ENCODE results near the gene TNNI2.

The TNNI2 gene

GRCh38 chr11:1821562-1821961, 17.2 kb upstream of the TNNI2 start:
- no peak for DNase-seq (ENCODE audit: low read depth in 2 of 2)

GRCh38 chr11:1822648-1823375, 16.0 kb upstream of the TNNI2 start:
- DNase-seq (ENCODE audit: low read depth in 2 of 2) = no peak

GRCh38 chr11:1823376-1824220, 15.2 kb upstream of the TNNI2 start:
- no peak for DNase-seq (ENCODE audit: low read depth in 2 of 2)

DNA sequence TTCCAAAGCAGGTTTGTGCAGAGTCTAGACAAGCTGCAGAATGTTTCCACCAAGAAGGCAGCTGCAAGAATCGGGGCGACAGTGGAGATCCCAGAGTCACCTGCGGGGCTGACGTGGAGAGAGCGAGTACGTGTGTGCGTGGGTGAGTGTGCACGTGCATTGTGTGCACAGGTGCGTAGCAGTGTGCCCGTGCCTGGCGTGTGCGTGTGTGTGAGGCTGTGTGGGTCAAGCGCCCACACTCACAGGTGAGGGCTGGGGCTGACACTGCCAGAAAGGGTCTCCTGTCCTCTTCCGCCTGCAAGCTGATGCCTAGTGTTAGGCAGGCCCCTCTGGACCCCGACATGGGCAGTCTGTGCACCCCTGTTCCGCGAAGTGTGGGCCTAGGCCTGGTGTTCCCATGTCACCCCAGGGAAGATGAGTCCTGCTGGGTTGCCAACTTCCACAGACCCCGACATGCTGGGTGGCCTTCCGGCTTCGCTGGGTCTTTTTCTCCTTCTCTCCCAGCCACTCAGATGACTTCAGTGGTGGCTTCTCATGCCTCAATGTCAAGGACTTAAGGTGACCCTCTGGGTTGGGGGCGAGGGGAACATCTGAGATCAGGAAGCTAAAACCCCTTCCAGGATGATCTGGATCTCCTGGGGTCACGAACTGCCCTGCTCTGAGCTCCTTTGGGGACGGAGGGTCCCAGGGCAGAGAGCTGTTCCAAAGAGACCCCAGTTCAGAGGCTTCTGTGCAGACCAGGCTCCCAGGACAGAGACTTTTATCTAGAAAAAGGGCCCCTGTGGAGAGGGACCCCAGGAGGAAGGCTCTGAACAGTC, 14.4 kb upstream of the TNNI2 start:
- no peak for DNase-seq (ENCODE audit: low read depth in 2 of 2)

DNA sequence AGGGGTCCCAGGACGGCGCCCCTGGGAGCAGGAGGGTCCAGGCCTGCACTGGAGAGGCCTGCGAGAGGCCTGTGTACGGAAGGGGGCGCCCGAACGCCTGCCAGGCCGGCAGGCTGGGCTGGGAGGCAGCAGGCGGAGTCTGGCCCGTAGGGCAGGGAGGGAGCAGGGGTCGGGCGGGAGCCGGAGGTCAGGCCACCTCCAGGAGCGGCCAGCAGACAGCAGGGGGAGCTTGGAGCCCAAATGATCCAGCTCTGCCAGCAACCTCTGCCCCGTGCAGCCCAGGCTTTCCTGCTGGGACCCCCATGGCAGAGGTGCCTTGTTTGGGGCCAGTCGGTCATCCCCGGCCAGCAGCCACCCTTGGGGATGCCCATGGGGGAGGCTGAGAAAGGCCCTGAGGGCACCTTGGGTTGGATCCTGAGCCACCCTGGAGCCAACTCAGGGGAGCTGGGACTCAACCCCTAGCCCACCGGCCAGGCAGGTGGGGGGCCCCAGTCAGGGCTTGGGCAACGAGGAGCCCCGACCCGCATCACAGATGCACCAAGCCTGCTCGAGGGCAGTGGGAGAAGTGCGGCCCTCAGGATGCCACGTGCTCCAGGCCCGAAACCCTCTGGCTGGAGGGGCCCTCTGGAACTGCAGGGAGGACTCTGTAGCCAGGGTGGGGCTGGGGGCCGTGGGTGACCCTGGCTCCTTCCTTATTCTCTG, 13.6 kb upstream of the TNNI2 start:
- no peak for DNase-seq (ENCODE audit: low read depth in 2 of 2)

GRCh38 chr11:1825785-1826451, 12.9 kb upstream of the TNNI2 start:
- no peak for DNase-seq (ENCODE audit: low read depth in 2 of 2)

DNA sequence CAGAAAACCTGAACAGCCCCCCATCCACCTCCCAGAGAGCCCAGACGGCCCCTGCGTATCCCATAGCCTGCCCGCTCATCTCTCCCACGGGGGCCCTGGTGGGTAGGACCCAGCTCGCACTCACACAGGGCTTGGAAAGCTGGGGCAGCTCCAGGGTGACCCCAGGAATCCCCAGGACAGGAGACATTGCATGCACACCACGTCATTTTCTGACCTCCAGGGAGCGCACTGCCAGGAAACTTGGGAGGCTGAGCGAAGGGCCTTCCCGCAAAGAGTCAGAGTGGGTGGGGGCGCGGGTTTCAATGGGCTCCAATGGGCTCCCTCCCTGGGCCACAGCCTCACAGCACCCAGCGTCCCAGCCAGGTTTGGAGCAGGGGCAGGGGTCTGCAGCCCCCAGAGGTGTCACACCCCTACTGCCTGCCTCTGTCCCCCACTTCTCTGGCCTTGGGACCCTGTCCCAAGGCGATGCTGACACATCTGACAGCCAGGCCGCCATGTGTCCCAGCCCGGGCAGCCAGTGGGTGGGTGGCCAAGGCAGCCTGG, 12.2 kb upstream of the TNNI2 start:
- DNase-seq (ENCODE audit: low read depth in 2 of 2) = no peak

DNA sequence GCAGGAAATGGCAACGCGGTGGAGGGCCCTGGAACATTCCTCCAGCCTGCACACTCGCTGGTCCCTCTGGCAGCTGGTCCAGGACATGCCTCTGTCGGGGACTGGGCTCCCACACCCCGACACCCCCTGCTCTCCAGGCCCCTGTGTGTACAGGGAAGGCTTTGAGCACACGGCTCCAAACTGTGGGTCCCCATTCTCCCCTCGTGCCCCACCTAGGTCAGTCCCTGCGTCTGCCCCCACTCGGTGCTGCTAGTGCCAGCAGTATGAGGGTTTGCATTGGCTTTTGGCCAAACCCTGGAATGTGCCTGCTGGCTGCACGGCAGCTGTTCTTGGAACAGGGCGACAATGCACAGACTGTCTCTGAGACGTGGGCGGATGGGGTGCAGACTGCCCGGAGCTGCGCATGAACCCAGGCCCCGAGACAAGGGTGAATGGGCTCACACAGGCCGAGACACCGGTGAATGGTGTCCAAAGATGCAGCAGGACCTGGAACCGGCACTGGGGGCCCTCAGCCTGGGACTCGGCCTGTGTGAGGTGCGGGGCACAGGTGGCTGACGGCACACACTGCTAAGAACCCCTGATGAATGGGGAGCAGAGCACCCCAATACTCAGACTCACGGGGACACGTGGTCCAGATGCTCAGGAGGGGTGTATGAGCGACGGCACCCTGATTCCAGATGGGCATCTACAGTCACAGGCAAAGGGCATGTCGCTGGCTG, 11.5 kb upstream of the TNNI2 start:
- DNase-seq (ENCODE audit: low read depth in 2 of 2) = no peak

GRCh38 chr11:1827931-1828330, 10.8 kb upstream of the TNNI2 start:
- no peak for DNase-seq (ENCODE audit: low read depth in 2 of 2)

GRCh38 chr11:1828542-1828941, 10.2 kb upstream of the TNNI2 start:
- DNase-seq (ENCODE audit: low read depth in 2 of 2) = no peak

DNA sequence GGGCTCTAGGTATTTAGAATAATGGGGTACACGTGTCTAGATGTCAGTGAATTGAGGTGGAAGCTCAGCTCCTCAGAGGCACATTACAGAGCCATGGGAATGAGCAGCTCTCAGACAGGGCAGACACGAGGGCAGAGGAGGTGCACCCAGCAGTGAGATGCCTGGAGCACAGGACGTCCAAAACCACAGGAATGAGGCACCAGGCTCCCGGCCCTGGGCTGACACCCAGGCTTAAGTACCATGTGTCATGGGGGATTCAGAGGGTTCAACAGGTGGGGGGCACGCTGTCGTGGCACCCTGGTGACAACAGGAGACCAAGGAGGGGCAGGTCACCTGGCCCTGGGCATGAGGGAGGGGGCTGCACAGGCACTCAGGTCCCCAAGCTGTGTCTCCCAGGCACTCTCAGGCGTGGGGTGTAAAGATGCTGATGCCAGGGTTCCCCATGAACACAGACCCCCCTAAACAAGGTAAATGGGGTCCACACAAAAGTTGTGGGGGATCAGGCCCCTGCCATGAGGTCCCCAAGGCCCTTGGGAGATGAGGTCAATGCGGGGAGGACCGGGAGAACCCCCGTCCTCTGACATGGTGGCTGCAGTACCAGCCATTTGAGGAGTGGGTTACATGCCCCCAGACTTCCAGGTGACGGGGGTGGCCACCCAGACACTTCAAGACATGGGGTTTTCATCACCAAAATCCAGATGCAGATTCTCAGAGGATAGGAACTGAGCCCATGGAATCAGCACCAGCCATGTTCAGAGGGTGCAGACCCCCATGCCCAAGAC, 9.6 kb upstream of the TNNI2 start:
- DNase-seq (ENCODE audit: low read depth in 2 of 2) = no peak

DNA sequence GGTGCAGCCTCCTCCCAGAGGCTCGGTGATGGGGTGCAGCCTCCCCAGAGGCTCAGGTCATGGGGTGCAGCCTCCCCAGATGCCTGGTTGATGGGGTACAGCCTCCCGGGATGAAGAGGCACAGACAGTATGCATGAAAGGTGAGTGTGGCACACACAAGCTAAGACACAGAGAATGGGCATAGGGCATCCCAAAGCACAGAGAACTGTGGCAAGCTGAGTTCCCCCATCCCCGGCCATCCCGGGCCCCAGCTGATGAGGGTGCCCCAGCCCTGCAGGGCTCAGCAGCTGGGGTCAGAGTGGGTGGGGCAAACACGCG, 8.8 kb upstream of the TNNI2 start:
- no peak for DNase-seq (ENCODE audit: low read depth in 2 of 2)

- DNase-seq (ENCODE audit: low read depth in 2 of 2) = no peak
Measured at GRCh38 chr11:1830322-1831223, 8.2 kb upstream of the TNNI2 start.

- no peak for DNase-seq (ENCODE audit: low read depth in 2 of 2)
Measured at GRCh38 chr11:1831338-1832210, 7.2 kb upstream of the TNNI2 start.

DNA sequence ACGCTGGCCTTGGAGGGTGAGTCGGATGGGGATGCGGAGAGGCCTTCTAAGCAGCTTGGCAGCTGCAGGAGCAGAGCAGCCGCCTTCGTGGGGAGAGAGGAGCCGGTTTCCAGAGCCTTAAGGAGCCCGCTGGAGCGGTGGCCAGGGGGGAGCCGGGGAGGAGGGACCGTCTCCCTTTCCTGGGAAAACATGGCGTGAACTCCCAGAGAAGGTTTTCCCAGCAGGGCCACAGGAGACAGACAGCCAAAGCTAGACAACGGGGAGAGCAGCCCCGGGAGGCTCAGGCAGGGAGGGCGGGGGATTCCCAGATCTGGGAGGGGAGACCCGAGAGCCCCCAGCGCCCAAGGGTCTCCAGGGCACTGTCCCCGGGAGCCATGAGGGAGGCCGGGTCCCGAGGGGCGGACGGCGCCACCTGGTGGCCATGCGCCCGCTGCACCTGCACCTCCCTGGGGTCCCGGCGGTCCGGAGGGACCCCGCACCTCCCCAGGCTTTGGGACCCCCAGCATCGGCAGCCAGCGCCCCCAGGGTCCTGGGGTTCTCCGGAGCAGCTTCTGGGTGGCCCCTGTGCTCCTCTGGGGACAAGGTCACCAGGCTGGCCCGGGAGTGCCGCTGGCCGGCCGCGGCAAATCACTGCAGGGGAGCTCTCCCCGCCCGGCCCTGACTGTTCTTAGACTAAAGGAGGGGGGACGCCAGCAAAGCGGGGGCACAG, 6.4 kb upstream of the TNNI2 start:
- DNase-seq (ENCODE audit: low read depth in 2 of 2) = peak; percentile 45 to 53

GRCh38 chr11:1832920-1833295, 5.9 kb upstream of the TNNI2 start:
- no peak for DNase-seq (ENCODE audit: low read depth in 2 of 2)

DNA sequence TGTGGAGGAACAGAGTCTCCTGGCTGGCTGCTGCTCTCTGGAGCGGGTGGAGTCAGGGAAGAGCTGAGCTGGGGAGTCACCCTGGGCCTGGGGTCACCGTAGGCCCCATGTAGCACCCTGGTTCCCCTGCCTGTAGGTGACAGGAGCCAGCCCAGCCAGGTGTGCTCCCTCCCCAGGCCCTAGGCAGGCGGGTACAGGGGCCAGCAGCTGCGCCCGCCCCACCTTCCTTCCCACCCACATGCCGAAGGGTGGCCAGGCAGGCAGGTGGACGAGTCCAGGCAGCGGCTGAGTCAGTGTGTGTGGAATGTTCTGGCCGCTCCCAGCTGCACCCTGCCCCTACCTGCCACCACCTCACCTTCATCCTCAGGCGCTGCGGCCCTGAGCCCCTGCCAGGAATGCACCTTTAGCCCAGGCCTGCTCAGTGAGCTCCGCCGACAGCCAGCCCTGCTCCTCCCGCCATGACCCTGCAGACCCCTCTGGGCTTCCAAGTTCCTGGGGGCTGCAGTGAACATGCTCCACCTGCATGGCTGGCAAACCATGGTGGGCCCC, 4.6 kb upstream of the TNNI2 start:
- no peak for DNase-seq (ENCODE audit: low read depth in 2 of 2)

All from stimulated activated CD8-positive, alpha-beta memory T cell treated with anti-CD3 and anti-CD28 coated beads, Interleukin-2, amount 100 ng/mL, for 1 hour (primary cell).